HG03280 (cell line): ENCODE data around the gene STX1A.
"Not testable (repeated sequence)": the region's sequence is repeated elsewhere in the genome, so short reads cannot be mapped to it uniquely, and the experiment has no call there.

Experiments used
- ATAC-seq: cut with Tn5 transposase; IDR thresholded peaks from one replicate; pipeline ENCODE4 v1.9.1; 2021; ENCODE audit warnings: mild to moderate bottlenecking, moderate library complexity; ENCODE audit not compliant: unreplicated experiment

STX1A gene

GRCh38 chr7:73736885-73737284 is 17.4 kb upstream of the STX1A start:
- no peak for ATAC-seq

GRCh38 chr7:73735528-73735905 is 16.0 kb upstream of the STX1A start:
- ATAC-seq = no peak

- ATAC-seq = peak; percentile 46
These were observed 15.4 kb upstream of the STX1A start for GRCh38 chr7:73734619-73735527.

- ATAC-seq = no peak
These were observed 12.9 kb upstream of the STX1A start for GRCh38 chr7:73732397-73732796.

- ATAC-seq = no peak
These were observed 11.0 kb upstream of the STX1A start for GRCh38 chr7:73730485-73730884.

GRCh38 chr7:73728551-73728950 is 9.1 kb upstream of the STX1A start:
- no peak for ATAC-seq

GRCh38 chr7:73727952-73728351 is 8.5 kb upstream of the STX1A start:
- ATAC-seq = no peak

- no peak for ATAC-seq
These were observed 6.6 kb upstream of the STX1A start for GRCh38 chr7:73726083-73726466.

- ATAC-seq = no peak
These were observed 4.3 kb upstream of the STX1A start for GRCh38 chr7:73723813-73724212.

- no peak for ATAC-seq
These were observed 3.3 kb upstream of the STX1A start for GRCh38 chr7:73722785-73723184.

GRCh38 chr7:73722182-73722581 is 2.7 kb upstream of the STX1A start:
- ATAC-seq = not testable (repeated sequence)

GRCh38 chr7:73721377-73721817 is 1.9 kb upstream of the STX1A start:
- ATAC-seq = no peak

- ATAC-seq = not testable (repeated sequence)
These were observed 974 bp upstream of the STX1A start for GRCh38 chr7:73720443-73720842.

- no peak for ATAC-seq
These were observed 319 bp upstream of the STX1A start for GRCh38 chr7:73719806-73720169.

- ATAC-seq = no peak
These were observed 1.0 kb downstream of the STX1A start for GRCh38 chr7:73718438-73718881.

- no peak for ATAC-seq
These were observed 1.5 kb downstream of the STX1A start for GRCh38 chr7:73717991-73718405.

- ATAC-seq = no peak
These were observed 2.3 kb downstream of the STX1A start for GRCh38 chr7:73717025-73717807.

GRCh38 chr7:73716318-73716890 is 3.1 kb downstream of the STX1A start:
- ATAC-seq = no peak

- ATAC-seq = no peak
These were observed 3.7 kb downstream of the STX1A start for GRCh38 chr7:73715648-73716317.

- ATAC-seq = not testable (repeated sequence)
These were observed 6.2 kb downstream of the STX1A start for GRCh38 chr7:73713319-73713718.

GRCh38 chr7:73712773-73713172 is 6.7 kb downstream of the STX1A start:
- no peak for ATAC-seq
